PC-3 (cell line): ENCODE results near the gene SFT2D1. TPM values are rescaled to one million over a fixed set of nuclear protein-coding genes. Genes with fewer than 3 reads are reported as not detected.

ENCODE experiments used
- ATAC-seq: fragments of 200-7000 bp; cut with Tn5 transposase; 2 replicates; pipeline ENCODE4 v1.9.1; 2020; ENCODE audit warnings: mild to moderate bottlenecking, moderate library complexity
- BruUV-seq: library from RNA; stranded (reverse); fragments of 400-500 nt; replicated peaks from 2 replicates; lab custom pipeline; 2021; lab: Mats Ljungman, UMichigan
- CTCF ChIA-PET: fragments of 300-600 bp; sonication (Branson Sonifier 250); formaldehyde crosslinking; loops from one replicate; lab custom pipeline; 2022; ENCODE audit warnings: antibody characterized with exemption; lab: Charles Lee
- POLR2A ChIA-PET: fragments of 300-600 bp; sonication (Branson Sonifier 250); formaldehyde crosslinking; loops from one replicate; lab custom pipeline; 2022; ENCODE audit warnings: antibody characterized with exemption; ENCODE audit not compliant: unreplicated experiment; lab: Charles Lee
- DNase-seq: peaks from one replicate; pipeline ENCODE4 v3.0.0-alpha.2; 2015
- H2AFZ ChIP-seq: fragments of 300-600 bp; sonication (generic); 2 replicates; pipeline ENCODE4 v1.6.0; 2016; ENCODE audit warnings: antibody characterized with exemption, low read length
- H3F3A ChIP-seq: fragments of 300-600 bp; sonication (generic); one replicate; pipeline ENCODE4 v1.6.0; 2017; ENCODE audit warnings: antibody characterized with exemption, low read length, control low read depth, mild to moderate bottlenecking; ENCODE audit not compliant: unreplicated experiment
- H3K27ac ChIP-seq: fragments of 300-600 bp; sonication (generic); 2 replicates; pipeline ENCODE4 v1.5.1; 2016; ENCODE audit warnings: mild to moderate bottlenecking, low read length
- H3K27me3 ChIP-seq: fragments of 300-600 bp; sonication (generic); 2 replicates; pipeline ENCODE4 v1.6.1; 2016; ENCODE audit warnings: low read length, mixed read lengths
- H3K36me3 ChIP-seq: fragments of 300-600 bp; sonication (generic); 2 replicates; pipeline ENCODE4 v1.6.1; 2016; ENCODE audit warnings: low read depth, mixed run types, low read length, mixed read lengths
- H3K4me1 ChIP-seq: fragments of 300-600 bp; sonication (generic); 2 replicates; pipeline ENCODE4 v1.5.1; 2016; ENCODE audit warnings: low read length; ENCODE audit not compliant: insufficient read depth
- H3K4me2 ChIP-seq: fragments of 300-600 bp; sonication (generic); 2 replicates; pipeline ENCODE4 v1.6.0; 2016; ENCODE audit warnings: low read length
- H3K4me3 ChIP-seq: fragments of 300-600 bp; sonication (generic); 2 replicates; pipeline ENCODE4 v1.5.1; 2016; ENCODE audit warnings: mild to moderate bottlenecking, low read length, mixed read lengths
- H3K79me2 ChIP-seq: fragments of 300-600 bp; sonication (generic); 2 replicates; pipeline ENCODE4 v1.6.1; 2017; ENCODE audit warnings: low read length, mixed read lengths
- H3K9ac ChIP-seq: fragments of 300-600 bp; sonication (generic); 2 replicates; pipeline ENCODE4 v1.6.0; 2016; ENCODE audit warnings: mild to moderate bottlenecking, low read length
- H3K9me2 ChIP-seq: fragments of 300-600 bp; sonication (generic); replicated peaks from 2 replicates; pipeline ENCODE4 v1.6.1; 2016; ENCODE audit warnings: mixed run types, low read length, mixed read lengths
- H3K9me3 ChIP-seq: fragments of 300-600 bp; sonication (generic); 2 replicates; pipeline ENCODE4 v1.6.1; 2016; ENCODE audit warnings: low read length, mixed read lengths
- H4K20me1 ChIP-seq: fragments of 300-600 bp; sonication (generic); 2 replicates; pipeline ENCODE4 v1.6.1; 2016; ENCODE audit warnings: low read length, mixed read lengths
- CTCF ChIP-seq: fragments of 300-600 bp; sonication (generic); conservative IDR thresholded peaks from 2 replicates; pipeline ENCODE4 v1.5.1; 2017; ENCODE audit warnings: antibody characterized with exemption, low read depth, mild to moderate bottlenecking, low read length
- EZH2 ChIP-seq: fragments of 300-600 bp; sonication (generic); IDR thresholded peaks from one replicate; pipeline ENCODE4 v1.6.1; 2017; ENCODE audit warnings: antibody characterized with exemption, mild to moderate bottlenecking, low read length; ENCODE audit not compliant: unreplicated experiment
- EZH2phosphoT487 ChIP-seq: fragments of 300-600 bp; sonication (generic); IDR thresholded peaks from 2 replicates; pipeline ENCODE4 v1.6.1; 2018; ENCODE audit warnings: mild to moderate bottlenecking, antibody characterized with exemption, low read length, borderline replicate concordance
- intact Hi-C: fragments of 100-400 bp; cut with micrococcal nuclease; formaldehyde crosslinking; loops from 2 replicates; pipeline ENCODE4 v1.9.0; 2023
- total RNA-seq: library from RNA; depleted of rRNA; stranded (reverse); fragments of >200 nt; gene quantifications from 2 replicates; pipeline ENCODE4 v1.2.3, GENCODE V29; 2014

SFT2D1 gene
- total RNA-seq, 1 experiment from 2014 or later = 28.0 TPM

GRCh38 chr6:166309977-166310376, 32.4 kb downstream of the SFT2D1 start:
- no peak for ATAC-seq
- no peaks in the 10 kb centered on the region for H3K4me1 ChIP-seq
- no peak for DNase-seq
- H3K36me3 ChIP-seq = no peaks in the 10 kb centered on the region
- H3K9me2 ChIP-seq = no peaks in the 10 kb centered on the region
- intact Hi-C loops = no loop called here
- CTCF ChIA-PET = no interaction called here
- no peak overlapping the region for H3K4me3 ChIP-seq
- POLR2A ChIA-PET = no interaction called here
- H3K27ac ChIP-seq = no peak overlapping the region
- no peaks in the 10 kb centered on the region for H3K79me2 ChIP-seq
- TF ChIP-seq EZH2 (no peak), CTCF (no peak), EZH2phosphoT487 (no peak)
- no peak overlapping the region for H3K9ac ChIP-seq
- no peak overlapping the region for H2AFZ ChIP-seq
- no peaks in the 10 kb centered on the region for H4K20me1 ChIP-seq
- H3K9me3 ChIP-seq = no peaks in the 10 kb centered on the region
- BruUV-seq = no TSS peak
- peaks cover 11% of the 10 kb centered on the region for H3K27me3 ChIP-seq
- H3F3A ChIP-seq = no peaks in the 10 kb centered on the region
- no peak overlapping the region for H3K4me2 ChIP-seq

GRCh38 chr6:166308769-166309589, 33.4 kb downstream of the SFT2D1 start:
- Histone ChIP-seq H3K4me1 (no peaks in the 10 kb centered on the region), H3K79me2 (no peaks in the 10 kb centered on the region), H3K9me2 (no peaks in the 10 kb centered on the region), H3K4me2 (no peak overlapping the region), H3K9me3 (no peaks in the 10 kb centered on the region), H3K9ac (no peak overlapping the region), H3K4me3 (no peak overlapping the region), H2AFZ (no peak overlapping the region), H3K36me3 (no peaks in the 10 kb centered on the region), H4K20me1 (no peaks in the 10 kb centered on the region), H3K27ac (no peak overlapping the region), H3F3A (no peaks in the 10 kb centered on the region), H3K27me3 (peaks cover 11% of the 10 kb centered on the region)
- CTCF ChIA-PET = no interaction called here
- ATAC-seq (no peak), DNase-seq (no peak)
- TF ChIP-seq EZH2phosphoT487 (no peak), EZH2 (no peak), CTCF (no peak)
- intact Hi-C loops = no loop called here
- POLR2A ChIA-PET = no interaction called here
- BruUV-seq = no TSS peak

GRCh38 chr6:166308033-166308768, 34.1 kb downstream of the SFT2D1 start, which contains the start of gene PRR18:
Gene PRR18, minus strand, starts transcription at chr6:166308392. Its CDS starts 250 bp downstream, at chr6:166308142.
- H3K4me3 ChIP-seq = no peak within 1 kb of the TSS
- POLR2A ChIA-PET = no interaction called here

More at GRCh38 chr6:166308033-166308768, 34.1 kb downstream of the SFT2D1 start, which contains the start of gene PRR18:
- no peak within 1 kb of the TSS for H3K9ac ChIP-seq
- H2AFZ ChIP-seq = no peak within 1 kb of the TSS
- CTCF ChIA-PET = no interaction called here
- no peak within 1 kb of the TSS for H3K4me2 ChIP-seq
- peaks cover 11% of the 10 kb centered on the region for H3K27me3 ChIP-seq
- ATAC-seq (peak; percentile 22; the same call in 1 of the 2 replicates), DNase-seq (no peak)
- H3K79me2 ChIP-seq = no peaks in the 10 kb centered on the region
- H3K4me1 ChIP-seq = no peaks in the 10 kb centered on the region
- no peaks in the 10 kb centered on the region for H3K9me2 ChIP-seq
- H4K20me1 ChIP-seq = no peaks in the 10 kb centered on the region
- no peaks in the 10 kb centered on the region for H3K9me3 ChIP-seq
- intact Hi-C loops = no loop called here
- no peak for TF ChIP-seq EZH2phosphoT487
- no peaks in the 10 kb centered on the region for H3K36me3 ChIP-seq
- H3K27ac ChIP-seq = no peak within 1 kb of the TSS
- BruUV-seq = no TSS peak
- H3F3A ChIP-seq = no peaks in the 10 kb centered on the region
